Keratinocyte (primary cell): ENCODE results near the gene GPR137B.

Experiments
- CTCF ChIP-seq, 3 experiments: IDR thresholded peaks in 1 of 3; conservative IDR thresholded peaks in 1 of 3; optimal IDR thresholded peaks in 1 of 3; 2 replicates in 2 of 3; 3 replicates in 1 of 3; pipeline versions ENCODE3 to v1.5.1; 2011; ENCODE audit warnings: low read length in 3 of 3, mild to moderate bottlenecking in 3 of 3, moderate library complexity in 2 of 3, control low read depth in 1 of 3, inconsistent platforms in 1 of 3; ENCODE audit not compliant: insufficient read depth in 2 of 3; ENCODE audit errors: extremely low read depth in 1 of 3
- EZH2 ChIP-seq: IDR thresholded peaks from one replicate; pipeline ENCODE4 v1.6.1; 2012; ENCODE audit warnings: inconsistent platforms, mild to moderate bottlenecking, low read length, moderate library complexity

- TF ChIP-seq EZH2 (no peak), CTCF (optimal IDR thresholded peaks at IDR 0.05 in 1 of 3, IDR thresholded peaks at IDR 0.05 in 1 of 3, conservative IDR thresholded peaks at IDR 0.05 in 1 of 3; ENCODE audit: extremely low read depth in 1 of 3, insufficient read depth in 2 of 3, low read length in 3 of 3) (no peak)
These were observed 987 bp downstream of the GPR137B start for GRCh38 chr1:236143104-236143948.
